ENCODE data around the gene MTA1. TPM values are rescaled to one million over a fixed set of nuclear protein-coding genes. Genes with fewer than 3 reads are reported as not detected.
A peak's percentile ranks its signal among the peaks of the same experiment; 100 is the strongest.

The MTA1 gene
- total and polyA plus RNA-seq, 2 of the 8 experiments (the other 6 are each of a cell fraction or from before 2014, with no cell fraction given), result 73.9 to 221 TPM

GRCh38 chr14:105398044-105398725 is 21.4 kb upstream of the MTA1 start, which contains the start of gene TEX22 (continued):
- no peak for TF ChIP-seq CTCF (IDR thresholded peaks at IDR 0.05; ENCODE audit: control extremely low read depth in 1 of 3, insufficient read depth in 1 of 3, low read depth in 1 of 3, low read length in 3 of 3)
- TF ChIP-seq SAP30 (IDR thresholded peaks at IDR 0.05; ENCODE audit: insufficient read depth, insufficient replicate concordance, low read length), result no peak
- no peak for TF ChIP-seq TEAD4 (IDR thresholded peaks at IDR 0.05; ENCODE audit: low read depth, low read length)
- TF ChIP-seq TCF12 (IDR thresholded peaks at IDR 0.05; ENCODE audit: low read depth, low read length), result no peak
- TF ChIP-seq MAFK (IDR thresholded peaks at IDR 0.05; ENCODE audit: low read depth, low read length), result no peak
- no peak for TF ChIP-seq SRF (IDR thresholded peaks at IDR 0.05; ENCODE audit: low read depth, low read length)
- 0 out of 2 replicates have a peak, but pooled peaks have one; percentile 36 for TF ChIP-seq CHD2 (IDR thresholded peaks at IDR 0.05; ENCODE audit: low read length)
- no peak for TF ChIP-seq CBX5 (IDR thresholded peaks at IDR 0.05; ENCODE audit: low read depth, low read length)
- TF ChIP-seq POLR2A (IDR thresholded peaks at IDR 0.05; ENCODE audit: control extremely low read depth in 1 of 2, low read depth in 2 of 2, low read length in 2 of 2), result peak in 1 of 2 experiments; percentile 82; a peak in 2 of 3 replicates
- TF ChIP-seq E2F6 (IDR thresholded peaks at IDR 0.05), result peak; percentile 90
- TF ChIP-seq SP1 (IDR thresholded peaks at IDR 0.05; ENCODE audit: low read depth, low read length), result 0 out of 2 replicates have a peak, but pooled peaks have one; percentile 36
- TF ChIP-seq TAF1 (IDR thresholded peaks at IDR 0.05; ENCODE audit: low read depth, low read length), result 0 out of 2 replicates have a peak, but pooled peaks have one; percentile 40
- peak; percentile 92 for TF ChIP-seq KDM4A (IDR thresholded peaks at IDR 0.05; ENCODE audit: low read depth, low read length, severe bottlenecking)
- TF ChIP-seq CTBP2 (IDR thresholded peaks at IDR 0.05; ENCODE audit: borderline replicate concordance, insufficient read depth, insufficient read length, low read length), result peak; percentile 9
- TF ChIP-seq POLR2AphosphoS5 (IDR thresholded peaks at IDR 0.05; ENCODE audit: low read depth, low read length), result peak; percentile 41; the same call in 1 of the 2 replicates
- TF ChIP-seq MAX (IDR thresholded peaks at IDR 0.05), result peak; percentile 87
- no peak for TF ChIP-seq CREB1 (IDR thresholded peaks at IDR 0.05)
- peak; percentile 73 for TF ChIP-seq PHF8 (conservative IDR thresholded peaks at IDR 0.05; ENCODE audit: low read depth, low read length)
- TF ChIP-seq RFX5 (IDR thresholded peaks at IDR 0.05; ENCODE audit: borderline replicate concordance, low read depth, low read length), result no peak
- TF ChIP-seq KDM5A (IDR thresholded peaks at IDR 0.05; ENCODE audit: low read length), result no peak
- no peak for TF ChIP-seq HDAC6 (IDR thresholded peaks at IDR 0.05; ENCODE audit: low read depth, low read length)
- peak; percentile 16; the same call in 1 of the 2 replicates for TF ChIP-seq GTF2F1 (IDR thresholded peaks at IDR 0.05; ENCODE audit: borderline replicate concordance, low read depth, low read length)

Data from H1 (cell line).